GM12878 (cell line): ENCODE data around the gene FAM118A. TPM values are rescaled to one million over a fixed set of nuclear protein-coding genes. Genes with fewer than 3 reads are reported as not detected.

Experiments used
- BCL11A ChIP-seq: IDR thresholded peaks from 2 replicates; pipeline ENCODE4 v1.6.1; 2011; ENCODE audit warnings: low read depth, low read length
- CBX5 ChIP-seq: sonication (generic); IDR thresholded peaks from 2 replicates; pipeline ENCODE4 v1.6.1; 2016; ENCODE audit warnings: low read depth, moderate library complexity, mild to moderate bottlenecking, inconsistent platforms
- EGR1 ChIP-seq, 2 experiments: IDR thresholded peaks; 1 replicate in 1 of 2; 2 replicates in 1 of 2; pipeline ENCODE4 v1.6.1; 2011 to 2012; ENCODE audit warnings: low read depth in 2 of 2, low read length in 2 of 2, borderline replicate concordance in 1 of 2, mild to moderate bottlenecking in 1 of 2, moderate library complexity in 1 of 2
- HDGF ChIP-seq: fragments of 450-650 bp; IDR thresholded peaks from 2 replicates; pipeline ENCODE4 v1.6.1; 2016; ENCODE audit warnings: antibody characterized with exemption
- KLF5 ChIP-seq: fragments of 450-650 bp; IDR thresholded peaks from 2 replicates; pipeline ENCODE4 v1.6.1; 2014; ENCODE audit warnings: mild to moderate bottlenecking; ENCODE audit not compliant: partially characterized antibody
- MTA2 ChIP-seq: fragments of 450-650 bp; IDR thresholded peaks from 2 replicates; pipeline ENCODE4 v1.6.1; 2016; ENCODE audit warnings: low read depth, mild to moderate bottlenecking, moderate library complexity
- PAX5 ChIP-seq: IDR thresholded peaks from 2 replicates; pipeline ENCODE4 v1.6.1; 2011; ENCODE audit warnings: low read depth, low read length, borderline replicate concordance
- RFX5 ChIP-seq: IDR thresholded peaks from 2 replicates; pipeline ENCODE4 v1.6.1; 2011; ENCODE audit warnings: low read depth, low read length, improper control_type of control experiment
- polyA plus RNA-seq, 11 experiments: library from polyadenylated mRNA; depleted of rRNA in 4 of 11; unstranded in 6 of 11; stranded (reverse) in 5 of 11; fragments of >200 nt; fragmentation: Nextera tagmentation in 4 of 11; fragmentation: Illumina TruSeq in 1 of 11; extraction: Ambion mirVana in 4 of 11; extraction: Trizol in 1 of 11; gene quantifications; 1 replicate in 1 of 11; 2 replicates in 10 of 11; pipeline versions ENCODE4 v1.2.1 to v1.2.3, GENCODE V29; 2011 to 2016; ENCODE audit warnings: inconsistent platforms in 2 of 11, missing spikeins in 2 of 11, low read depth in 1 of 11
- total RNA-seq, 4 experiments: library from RNA; depleted of rRNA in 3 of 4; stranded (reverse); fragments of >200 nt in 3 of 4; fragmentation: Illumina TruSeq in 1 of 4; extraction: Trizol in 1 of 4; gene quantifications; 2 replicates each; pipeline versions ENCODE4 v1.2.1 to v1.2.3, GENCODE V29; 2013 to 2021
- TF ChIP-seq, protein P1 (sequence below): fragments of 450-650 bp; formaldehyde crosslinking; IDR thresholded peaks from 2 replicates; pipeline ENCODE4 v1.4.0; 2022; ENCODE audit warnings: mild to moderate bottlenecking, moderate library complexity
- TF ChIP-seq, protein P2 (sequence below): fragments of 450-650 bp; IDR thresholded peaks from 2 replicates; pipeline ENCODE4 v1.6.1; 2017; ENCODE audit warnings: mild to moderate bottlenecking
- TF ChIP-seq, protein P3 (sequence below): IDR thresholded peaks from 2 replicates; pipeline ENCODE4 v1.6.1; 2011; ENCODE audit warnings: borderline replicate concordance, low read depth, mild to moderate bottlenecking, moderate library complexity, mixed read lengths, low read length; ENCODE audit not compliant: insufficient read depth; ENCODE audit errors: extremely low read length

The FAM118A gene
- total and polyA plus RNA-seq, 10 of the 15 experiments (the other 5 are each of a cell fraction or from before 2014, with no cell fraction given) = 17.4 to 332 (median 56.6) TPM

DNA sequence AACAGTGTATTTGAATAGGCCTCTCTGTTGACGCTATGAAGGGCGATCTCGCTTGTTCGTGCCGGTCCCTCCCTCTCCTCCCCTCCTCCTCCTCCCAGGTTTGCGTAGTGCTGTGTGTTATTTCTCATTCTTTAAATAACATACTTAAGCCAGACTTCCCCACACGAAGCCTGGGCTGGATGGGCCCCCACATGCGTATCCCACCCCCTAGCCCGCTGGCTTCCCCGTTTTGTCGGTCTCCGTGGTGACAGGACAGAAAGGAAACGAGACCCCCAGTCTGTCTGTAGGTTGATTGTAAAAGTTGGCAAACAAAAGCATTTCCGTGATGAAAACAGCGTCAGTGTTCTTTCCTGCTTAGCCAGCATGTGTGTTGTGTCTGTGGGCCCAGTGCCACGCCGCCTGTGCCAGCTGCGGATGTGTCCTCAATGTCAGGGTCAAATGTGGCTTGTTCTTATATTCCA lies 27.3 kb downstream of the FAM118A start (continued):
- TF ChIP-seq, protein P1, sequence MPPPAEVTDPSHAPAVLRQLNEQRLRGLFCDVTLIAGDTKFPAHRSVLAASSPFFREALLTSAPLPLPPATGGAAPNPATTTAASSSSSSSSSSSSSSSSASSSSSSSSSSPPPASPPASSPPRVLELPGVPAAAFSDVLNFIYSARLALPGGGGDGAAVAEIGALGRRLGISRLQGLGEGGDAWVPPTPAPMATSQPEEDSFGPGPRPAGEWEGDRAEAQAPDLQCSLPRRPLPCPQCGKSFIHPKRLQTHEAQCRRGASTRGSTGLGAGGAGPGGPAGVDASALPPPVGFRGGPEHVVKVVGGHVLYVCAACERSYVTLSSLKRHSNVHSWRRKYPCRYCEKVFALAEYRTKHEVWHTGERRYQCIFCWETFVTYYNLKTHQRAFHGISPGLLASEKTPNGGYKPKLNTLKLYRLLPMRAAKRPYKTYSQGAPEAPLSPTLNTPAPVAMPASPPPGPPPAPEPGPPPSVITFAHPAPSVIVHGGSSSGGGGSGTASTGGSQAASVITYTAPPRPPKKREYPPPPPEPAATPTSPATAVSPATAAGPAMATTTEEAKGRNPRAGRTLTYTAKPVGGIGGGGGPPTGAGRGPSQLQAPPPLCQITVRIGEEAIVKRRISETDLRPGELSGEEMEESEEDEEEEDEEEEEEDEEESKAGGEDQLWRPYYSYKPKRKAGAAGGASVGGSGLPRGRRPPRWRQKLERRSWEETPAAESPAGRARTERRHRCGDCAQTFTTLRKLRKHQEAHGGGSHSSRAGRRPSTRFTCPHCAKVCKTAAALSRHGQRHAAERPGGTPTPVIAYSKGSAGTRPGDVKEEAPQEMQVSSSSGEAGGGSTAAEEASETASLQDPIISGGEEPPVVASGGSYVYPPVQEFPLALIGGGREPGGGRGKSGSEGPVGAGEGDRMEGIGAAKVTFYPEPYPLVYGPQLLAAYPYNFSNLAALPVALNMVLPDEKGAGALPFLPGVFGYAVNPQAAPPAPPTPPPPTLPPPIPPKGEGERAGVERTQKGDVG = no peak
- TF ChIP-seq PAX5 (no peak), MTA2 (no peak), CBX5 (no peak), BCL11A (no peak), EGR1 (IDR thresholded peaks at IDR 0.05; ENCODE audit: borderline replicate concordance in 1 of 2, low read depth in 2 of 2, low read length in 2 of 2) (no peak), KLF5 (no peak), HDGF (no peak), RFX5 (no peak)
- TF ChIP-seq, protein P2, sequence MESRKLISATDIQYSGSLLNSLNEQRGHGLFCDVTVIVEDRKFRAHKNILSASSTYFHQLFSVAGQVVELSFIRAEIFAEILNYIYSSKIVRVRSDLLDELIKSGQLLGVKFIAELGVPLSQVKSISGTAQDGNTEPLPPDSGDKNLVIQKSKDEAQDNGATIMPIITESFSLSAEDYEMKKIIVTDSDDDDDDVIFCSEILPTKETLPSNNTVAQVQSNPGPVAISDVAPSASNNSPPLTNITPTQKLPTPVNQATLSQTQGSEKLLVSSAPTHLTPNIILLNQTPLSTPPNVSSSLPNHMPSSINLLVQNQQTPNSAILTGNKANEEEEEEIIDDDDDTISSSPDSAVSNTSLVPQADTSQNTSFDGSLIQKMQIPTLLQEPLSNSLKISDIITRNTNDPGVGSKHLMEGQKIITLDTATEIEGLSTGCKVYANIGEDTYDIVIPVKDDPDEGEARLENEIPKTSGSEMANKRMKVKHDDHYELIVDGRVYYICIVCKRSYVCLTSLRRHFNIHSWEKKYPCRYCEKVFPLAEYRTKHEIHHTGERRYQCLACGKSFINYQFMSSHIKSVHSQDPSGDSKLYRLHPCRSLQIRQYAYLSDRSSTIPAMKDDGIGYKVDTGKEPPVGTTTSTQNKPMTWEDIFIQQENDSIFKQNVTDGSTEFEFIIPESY = no peak
- TF ChIP-seq, protein P3, sequence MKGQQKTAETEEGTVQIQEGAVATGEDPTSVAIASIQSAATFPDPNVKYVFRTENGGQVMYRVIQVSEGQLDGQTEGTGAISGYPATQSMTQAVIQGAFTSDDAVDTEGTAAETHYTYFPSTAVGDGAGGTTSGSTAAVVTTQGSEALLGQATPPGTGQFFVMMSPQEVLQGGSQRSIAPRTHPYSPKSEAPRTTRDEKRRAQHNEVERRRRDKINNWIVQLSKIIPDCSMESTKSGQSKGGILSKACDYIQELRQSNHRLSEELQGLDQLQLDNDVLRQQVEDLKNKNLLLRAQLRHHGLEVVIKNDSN = no peak
